HG03432 (cell line): Measurements from ENCODE around the gene TBX5.

Experiments
- ATAC-seq: cut with Tn5 transposase; IDR thresholded peaks from one replicate; pipeline ENCODE4 v1.9.1; 2021; ENCODE audit warnings: mild to moderate bottlenecking, moderate library complexity; ENCODE audit not compliant: unreplicated experiment

TBX5 gene

GRCh38 chr12:114434341-114434740 is 28.4 kb upstream of the TBX5 start:
- ATAC-seq: no peak

DNA sequence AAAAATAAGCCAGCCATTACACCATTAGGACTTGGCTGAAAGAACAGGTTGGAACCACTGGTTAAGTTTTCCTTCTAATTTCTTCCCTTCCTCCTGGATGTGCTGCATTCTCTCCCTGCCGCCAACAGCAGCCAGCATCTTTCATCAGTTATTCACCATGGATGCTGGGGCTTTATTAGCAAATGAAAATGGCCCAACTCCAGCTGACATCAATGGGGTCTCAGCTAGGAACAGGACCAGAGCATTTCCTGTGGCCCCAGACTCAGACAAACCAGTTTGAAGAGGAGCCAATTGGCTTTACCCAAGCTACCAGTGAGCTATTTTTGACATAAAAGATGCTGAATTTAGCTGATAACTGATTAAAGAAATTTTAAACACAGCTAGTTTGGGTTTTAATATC is 26.0 kb upstream of the TBX5 start:
- ATAC-seq: no peak

- ATAC-seq: no peak
Measured at GRCh38 chr12:114430306-114430705, 24.4 kb upstream of the TBX5 start.

- ATAC-seq: no peak
Measured at GRCh38 chr12:114425031-114425626, 19.2 kb upstream of the TBX5 start.

- ATAC-seq: no peak
Measured at GRCh38 chr12:114420944-114421335, 15.0 kb upstream of the TBX5 start.

- no peak for ATAC-seq
Measured at GRCh38 chr12:114420182-114420943, 14.4 kb upstream of the TBX5 start.

GRCh38 chr12:114416028-114416427 is 10.1 kb upstream of the TBX5 start:
- ATAC-seq: no peak

DNA sequence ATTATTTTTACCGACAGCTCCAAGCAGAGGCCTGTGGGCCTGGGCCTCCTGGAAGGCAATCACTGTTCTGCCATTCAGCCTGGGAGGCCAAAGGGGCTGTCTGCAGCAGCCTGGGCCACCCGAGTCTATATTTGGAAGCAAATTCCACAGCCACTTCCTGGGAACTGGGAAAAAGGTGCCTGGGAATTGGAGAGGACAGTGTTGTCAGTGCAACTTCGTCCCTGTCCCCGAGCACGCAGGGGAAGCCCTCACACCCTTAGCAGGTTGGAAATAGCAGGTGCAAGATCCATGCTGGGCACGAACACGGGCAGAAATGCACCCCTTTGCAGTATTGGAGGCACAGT is 9.6 kb upstream of the TBX5 start:
- no peak for ATAC-seq

GRCh38 chr12:114414866-114415524 is 9.1 kb upstream of the TBX5 start:
- ATAC-seq: no peak

DNA sequence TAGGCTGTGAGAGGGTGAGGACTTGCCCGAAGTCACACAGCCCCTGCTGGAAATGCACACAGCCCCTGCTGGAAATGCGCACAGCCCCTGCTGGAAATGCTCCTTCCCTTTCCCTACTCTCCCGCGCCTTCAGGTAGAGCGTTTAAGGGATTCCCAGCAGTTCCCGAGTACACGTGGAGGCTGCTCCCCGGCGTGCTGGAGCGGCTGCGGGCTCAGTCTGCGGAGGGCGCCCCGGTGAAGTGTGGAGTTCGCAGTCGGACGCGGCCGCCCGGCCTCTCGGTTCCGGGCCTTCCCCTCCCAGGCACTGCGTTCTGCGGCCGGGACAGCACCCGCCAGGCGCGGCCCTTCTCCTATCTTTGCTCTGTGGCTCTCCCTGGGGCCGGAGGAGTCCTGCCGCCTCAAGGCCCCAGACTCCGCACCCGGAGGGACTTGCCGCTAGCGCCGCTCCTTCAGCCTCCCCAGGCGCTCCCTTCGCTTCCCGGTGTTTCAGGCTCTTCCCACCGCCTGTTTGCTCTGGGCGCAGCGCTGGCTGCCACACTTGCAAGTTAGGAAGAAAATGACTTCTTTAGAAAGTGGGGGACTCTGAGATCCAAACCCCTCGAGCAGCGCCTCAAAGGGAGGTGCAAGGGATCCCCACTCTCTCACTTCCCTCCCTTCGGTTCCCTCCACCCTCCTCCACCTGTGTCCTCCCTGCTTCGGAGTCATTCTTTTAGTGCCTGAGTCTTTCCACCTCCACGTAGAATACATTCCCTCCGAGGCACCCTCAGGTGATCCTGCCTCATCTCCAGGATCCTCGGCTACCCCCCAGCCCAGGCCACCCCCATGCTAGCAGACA is 8.3 kb upstream of the TBX5 start:
- ATAC-seq: no peak

GRCh38 chr12:114412825-114413749 is 7.1 kb upstream of the TBX5 start:
- ATAC-seq: no peak

DNA sequence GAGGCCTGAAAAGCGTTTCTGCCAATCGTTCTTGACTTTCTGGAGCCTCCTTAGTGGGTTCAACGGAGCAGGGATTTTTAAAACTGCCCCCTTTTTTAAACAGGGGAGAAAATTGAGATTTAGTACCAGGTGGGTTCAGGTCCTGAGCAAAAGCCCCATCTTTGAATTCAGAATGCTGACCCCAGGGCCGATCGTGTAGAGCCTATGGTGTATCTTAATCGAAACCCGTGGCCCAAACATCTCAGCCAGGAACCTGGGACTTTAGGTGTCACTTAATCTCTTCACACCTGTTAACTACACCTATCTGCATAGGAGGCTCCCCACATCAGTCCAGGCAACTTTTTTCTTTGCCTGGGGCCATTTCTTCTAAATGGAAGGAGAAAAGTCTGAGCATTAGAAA is 6.4 kb upstream of the TBX5 start:
- ATAC-seq: no peak

- ATAC-seq: no peak
Measured at GRCh38 chr12:114411071-114411837, 5.3 kb upstream of the TBX5 start.

DNA sequence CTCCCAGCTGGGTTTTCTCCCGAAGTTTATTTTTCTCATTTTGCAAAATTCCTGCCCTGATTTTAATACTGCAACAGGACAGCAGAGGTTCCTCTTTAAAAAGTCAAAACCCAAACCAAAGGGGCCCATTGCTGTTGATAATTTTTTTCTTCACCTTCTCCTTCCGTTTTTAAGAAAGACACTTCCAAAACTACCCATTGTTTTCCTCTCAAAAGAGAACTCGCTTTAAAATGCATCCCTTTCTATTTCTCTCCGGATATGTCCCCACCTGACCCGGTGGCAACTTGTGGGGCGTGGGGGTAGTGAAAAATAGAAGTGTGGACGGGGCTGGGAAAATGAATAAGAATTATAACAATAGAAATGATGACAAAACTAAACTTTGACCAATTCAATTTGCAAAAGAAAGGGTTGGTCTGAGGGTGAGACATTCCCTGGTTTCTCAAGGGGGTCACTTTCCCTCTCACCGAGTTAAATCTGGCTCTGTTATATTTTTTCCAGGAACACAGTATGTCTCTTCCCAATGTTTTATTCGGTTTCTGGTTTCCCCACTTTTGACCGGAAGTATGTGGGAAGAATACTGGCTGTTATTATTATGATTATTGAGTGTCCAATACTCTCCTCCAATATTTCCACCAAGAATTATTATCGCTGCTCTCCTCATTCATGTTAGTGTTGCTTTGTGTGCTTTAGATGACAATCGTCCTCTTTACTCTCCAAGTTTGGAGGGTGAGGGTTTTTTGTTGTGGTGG is 4.1 kb upstream of the TBX5 start:
- ATAC-seq: no peak

GRCh38 chr12:114408886-114409851 is 3.2 kb upstream of the TBX5 start:
- no peak for ATAC-seq

GRCh38 chr12:114408471-114408885 is 2.5 kb upstream of the TBX5 start:
- ATAC-seq: no peak

DNA sequence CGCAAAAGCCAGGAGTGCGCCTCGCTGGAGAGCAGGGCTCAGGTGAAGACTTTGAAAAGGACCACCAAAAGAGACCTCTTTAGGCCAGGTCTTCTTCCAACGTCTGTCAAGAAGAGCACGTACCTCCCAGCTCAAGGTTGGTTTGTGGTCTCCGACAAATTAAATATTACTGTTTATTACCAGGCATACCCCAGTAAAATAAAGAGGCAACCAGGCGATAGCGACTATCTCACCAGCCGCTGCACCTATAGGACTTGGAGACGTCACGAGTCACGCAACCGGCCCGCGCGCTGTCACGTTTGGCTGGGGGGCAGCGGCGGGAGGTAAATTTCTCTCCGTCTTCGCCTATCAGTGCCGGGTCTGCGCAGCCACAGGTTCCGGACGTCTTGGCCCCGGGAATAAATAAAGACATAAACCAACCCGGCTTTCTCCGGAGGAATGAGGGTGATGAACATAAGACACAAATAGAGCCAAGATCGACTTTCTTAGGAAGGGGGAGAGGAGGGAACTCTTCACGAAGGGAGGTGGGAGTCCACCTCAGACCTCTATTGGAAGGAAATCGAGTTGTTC is 2.0 kb upstream of the TBX5 start:
- no peak for ATAC-seq
